ENCODE data around the gene PDE9A.

DNA sequence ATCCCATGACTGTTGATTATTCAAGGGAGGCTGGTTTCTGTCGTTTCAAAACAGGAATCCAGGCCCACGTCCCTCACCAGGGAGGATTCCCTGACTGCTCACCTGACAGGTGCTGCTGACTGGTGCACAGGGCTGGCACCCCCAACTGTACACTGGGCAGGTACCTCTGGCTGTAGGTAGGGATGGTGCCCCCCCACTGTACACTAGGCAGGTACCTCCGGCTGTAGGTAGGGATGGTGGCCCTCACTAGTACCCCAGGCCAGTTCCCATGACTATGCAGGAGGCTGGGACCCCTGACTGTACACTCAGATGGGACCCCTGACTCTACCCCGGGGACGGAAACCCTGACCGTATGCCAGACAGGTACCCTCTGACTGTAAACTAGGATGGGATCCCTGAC lies 33.6 kb upstream of the PDE9A start:
- TF ChIP-seq CTCF (IDR thresholded peaks at IDR 0.05) (no peak), EZH2 (IDR thresholded peaks at IDR 0.05; ENCODE audit: borderline replicate concordance, insufficient read depth, low read depth, low read length, poor library complexity, severe bottlenecking) (no peak)
